ENCODE measurements around the gene CYGB. TPM values are rescaled to one million over a fixed set of nuclear protein-coding genes. Genes with fewer than 3 reads are reported as not detected.

CYGB gene
- total and polyA plus RNA-seq, 2 of the 13 experiments (the other 11 are each of a cell fraction or from before 2014, with no cell fraction given): 18.9 to 27.1 TPM

DNA sequence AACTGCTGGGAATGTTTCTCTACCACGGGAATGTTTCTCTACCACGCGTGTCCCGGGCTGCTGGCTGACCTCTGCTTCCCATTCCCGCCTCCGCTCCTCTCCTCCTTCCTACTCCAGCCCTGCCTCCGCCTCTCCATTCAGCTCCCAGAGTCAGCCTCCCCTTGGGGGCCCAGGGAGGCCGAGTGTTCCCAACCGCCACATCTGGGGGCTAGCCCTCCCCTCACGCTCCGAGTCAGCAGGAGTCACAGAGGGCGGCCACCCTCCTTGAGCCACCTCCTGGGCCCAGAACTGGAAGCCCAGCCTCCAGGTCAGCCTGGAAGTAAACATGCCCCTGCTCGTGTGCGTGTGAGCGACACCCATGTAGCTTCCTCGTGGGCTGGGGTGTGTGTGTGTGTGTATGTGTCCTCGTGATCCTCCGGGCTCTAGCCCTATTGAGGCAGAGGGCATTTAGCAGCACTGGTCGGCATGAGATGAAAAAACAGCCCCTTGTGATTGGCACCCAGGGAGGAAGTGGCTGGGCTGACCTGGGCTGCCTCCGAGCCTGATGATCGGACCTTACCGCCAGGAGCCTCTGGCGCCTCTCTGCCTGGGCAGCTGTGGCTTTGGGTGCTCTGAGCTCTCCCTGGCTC lies 7.3 kb downstream of the CYGB start (continued):
- peak; percentile 1 for TF ChIP-seq TEAD3 (CRISPR knock-in tag; optimal IDR thresholded peaks at IDR 0.05; ENCODE audit: borderline replicate concordance)
- TF ChIP-seq, protein P1, sequence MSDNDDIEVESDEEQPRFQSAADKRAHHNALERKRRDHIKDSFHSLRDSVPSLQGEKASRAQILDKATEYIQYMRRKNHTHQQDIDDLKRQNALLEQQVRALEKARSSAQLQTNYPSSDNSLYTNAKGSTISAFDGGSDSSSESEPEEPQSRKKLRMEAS (IDR thresholded peaks at IDR 0.05): peak; percentile 68
- TF ChIP-seq ZNF7 (CRISPR knock-in tag; IDR thresholded peaks at IDR 0.05): no peak
- TF ChIP-seq, protein P2, sequence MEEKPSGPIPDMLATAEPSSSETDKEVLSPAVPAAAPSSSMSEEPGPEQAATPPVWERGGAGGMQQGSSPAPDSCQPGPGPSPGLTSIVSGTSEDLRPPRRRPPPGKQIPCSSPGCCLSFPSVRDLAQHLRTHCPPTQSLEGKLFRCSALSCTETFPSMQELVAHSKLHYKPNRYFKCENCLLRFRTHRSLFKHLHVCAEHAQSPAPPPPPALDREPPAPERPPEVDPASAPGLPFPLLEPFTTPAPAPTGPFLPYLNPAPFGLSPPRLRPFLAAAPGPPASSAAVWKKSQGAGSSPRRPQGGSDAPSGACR (CRISPR knock-in tag; IDR thresholded peaks at IDR 0.05): no peak
- 0 out of 2 replicates have a peak, but pooled peaks have one; percentile 7 for TF ChIP-seq HIVEP1 (CRISPR knock-in tag; IDR thresholded peaks at IDR 0.05)
- no peak for TF ChIP-seq NR2F6 (IDR thresholded peaks at IDR 0.05)
- peak; percentile 33; the same call in 1 of the 2 replicates for TF ChIP-seq NR2F6 (CRISPR knock-in tag; IDR thresholded peaks at IDR 0.05)
- TF ChIP-seq CBX5 (CRISPR knock-in tag; IDR thresholded peaks at IDR 0.05; ENCODE audit: borderline replicate concordance): 0 out of 2 replicates have a peak, but pooled peaks have one; percentile 1
- TF ChIP-seq ZNF660 (CRISPR knock-in tag; IDR thresholded peaks at IDR 0.05; ENCODE audit: borderline replicate concordance, low read depth): no peak
- TF ChIP-seq FOXA1 (IDR thresholded peaks at IDR 0.05): no peak
- peak; percentile 73 for TF ChIP-seq FOXA1 (CRISPR knock-in tag; IDR thresholded peaks at IDR 0.05)
- TF ChIP-seq, protein P3, sequence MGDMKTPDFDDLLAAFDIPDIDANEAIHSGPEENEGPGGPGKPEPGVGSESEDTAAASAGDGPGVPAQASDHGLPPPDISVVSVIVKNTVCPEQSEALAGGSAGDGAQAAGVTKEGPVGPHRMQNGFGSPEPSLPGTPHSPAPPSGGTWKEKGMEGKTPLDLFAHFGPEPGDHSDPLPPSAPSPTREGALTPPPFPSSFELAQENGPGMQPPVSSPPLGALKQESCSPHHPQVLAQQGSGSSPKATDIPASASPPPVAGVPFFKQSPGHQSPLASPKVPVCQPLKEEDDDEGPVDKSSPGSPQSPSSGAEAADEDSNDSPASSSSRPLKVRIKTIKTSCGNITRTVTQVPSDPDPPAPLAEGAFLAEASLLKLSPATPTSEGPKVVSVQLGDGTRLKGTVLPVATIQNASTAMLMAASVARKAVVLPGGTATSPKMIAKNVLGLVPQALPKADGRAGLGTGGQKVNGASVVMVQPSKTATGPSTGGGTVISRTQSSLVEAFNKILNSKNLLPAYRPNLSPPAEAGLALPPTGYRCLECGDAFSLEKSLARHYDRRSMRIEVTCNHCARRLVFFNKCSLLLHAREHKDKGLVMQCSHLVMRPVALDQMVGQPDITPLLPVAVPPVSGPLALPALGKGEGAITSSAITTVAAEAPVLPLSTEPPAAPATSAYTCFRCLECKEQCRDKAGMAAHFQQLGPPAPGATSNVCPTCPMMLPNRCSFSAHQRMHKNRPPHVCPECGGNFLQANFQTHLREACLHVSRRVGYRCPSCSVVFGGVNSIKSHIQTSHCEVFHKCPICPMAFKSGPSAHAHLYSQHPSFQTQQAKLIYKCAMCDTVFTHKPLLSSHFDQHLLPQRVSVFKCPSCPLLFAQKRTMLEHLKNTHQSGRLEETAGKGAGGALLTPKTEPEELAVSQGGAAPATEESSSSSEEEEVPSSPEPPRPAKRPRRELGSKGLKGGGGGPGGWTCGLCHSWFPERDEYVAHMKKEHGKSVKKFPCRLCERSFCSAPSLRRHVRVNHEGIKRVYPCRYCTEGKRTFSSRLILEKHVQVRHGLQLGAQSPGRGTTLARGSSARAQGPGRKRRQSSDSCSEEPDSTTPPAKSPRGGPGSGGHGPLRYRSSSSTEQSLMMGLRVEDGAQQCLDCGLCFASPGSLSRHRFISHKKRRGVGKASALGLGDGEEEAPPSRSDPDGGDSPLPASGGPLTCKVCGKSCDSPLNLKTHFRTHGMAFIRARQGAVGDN (CRISPR knock-in tag; IDR thresholded peaks at IDR 0.05): peak; percentile 87
- TF ChIP-seq ELF3 (CRISPR knock-in tag; IDR thresholded peaks at IDR 0.05): peak; percentile 44; the same call in 1 of the 2 replicates
- TF ChIP-seq, protein P4, sequence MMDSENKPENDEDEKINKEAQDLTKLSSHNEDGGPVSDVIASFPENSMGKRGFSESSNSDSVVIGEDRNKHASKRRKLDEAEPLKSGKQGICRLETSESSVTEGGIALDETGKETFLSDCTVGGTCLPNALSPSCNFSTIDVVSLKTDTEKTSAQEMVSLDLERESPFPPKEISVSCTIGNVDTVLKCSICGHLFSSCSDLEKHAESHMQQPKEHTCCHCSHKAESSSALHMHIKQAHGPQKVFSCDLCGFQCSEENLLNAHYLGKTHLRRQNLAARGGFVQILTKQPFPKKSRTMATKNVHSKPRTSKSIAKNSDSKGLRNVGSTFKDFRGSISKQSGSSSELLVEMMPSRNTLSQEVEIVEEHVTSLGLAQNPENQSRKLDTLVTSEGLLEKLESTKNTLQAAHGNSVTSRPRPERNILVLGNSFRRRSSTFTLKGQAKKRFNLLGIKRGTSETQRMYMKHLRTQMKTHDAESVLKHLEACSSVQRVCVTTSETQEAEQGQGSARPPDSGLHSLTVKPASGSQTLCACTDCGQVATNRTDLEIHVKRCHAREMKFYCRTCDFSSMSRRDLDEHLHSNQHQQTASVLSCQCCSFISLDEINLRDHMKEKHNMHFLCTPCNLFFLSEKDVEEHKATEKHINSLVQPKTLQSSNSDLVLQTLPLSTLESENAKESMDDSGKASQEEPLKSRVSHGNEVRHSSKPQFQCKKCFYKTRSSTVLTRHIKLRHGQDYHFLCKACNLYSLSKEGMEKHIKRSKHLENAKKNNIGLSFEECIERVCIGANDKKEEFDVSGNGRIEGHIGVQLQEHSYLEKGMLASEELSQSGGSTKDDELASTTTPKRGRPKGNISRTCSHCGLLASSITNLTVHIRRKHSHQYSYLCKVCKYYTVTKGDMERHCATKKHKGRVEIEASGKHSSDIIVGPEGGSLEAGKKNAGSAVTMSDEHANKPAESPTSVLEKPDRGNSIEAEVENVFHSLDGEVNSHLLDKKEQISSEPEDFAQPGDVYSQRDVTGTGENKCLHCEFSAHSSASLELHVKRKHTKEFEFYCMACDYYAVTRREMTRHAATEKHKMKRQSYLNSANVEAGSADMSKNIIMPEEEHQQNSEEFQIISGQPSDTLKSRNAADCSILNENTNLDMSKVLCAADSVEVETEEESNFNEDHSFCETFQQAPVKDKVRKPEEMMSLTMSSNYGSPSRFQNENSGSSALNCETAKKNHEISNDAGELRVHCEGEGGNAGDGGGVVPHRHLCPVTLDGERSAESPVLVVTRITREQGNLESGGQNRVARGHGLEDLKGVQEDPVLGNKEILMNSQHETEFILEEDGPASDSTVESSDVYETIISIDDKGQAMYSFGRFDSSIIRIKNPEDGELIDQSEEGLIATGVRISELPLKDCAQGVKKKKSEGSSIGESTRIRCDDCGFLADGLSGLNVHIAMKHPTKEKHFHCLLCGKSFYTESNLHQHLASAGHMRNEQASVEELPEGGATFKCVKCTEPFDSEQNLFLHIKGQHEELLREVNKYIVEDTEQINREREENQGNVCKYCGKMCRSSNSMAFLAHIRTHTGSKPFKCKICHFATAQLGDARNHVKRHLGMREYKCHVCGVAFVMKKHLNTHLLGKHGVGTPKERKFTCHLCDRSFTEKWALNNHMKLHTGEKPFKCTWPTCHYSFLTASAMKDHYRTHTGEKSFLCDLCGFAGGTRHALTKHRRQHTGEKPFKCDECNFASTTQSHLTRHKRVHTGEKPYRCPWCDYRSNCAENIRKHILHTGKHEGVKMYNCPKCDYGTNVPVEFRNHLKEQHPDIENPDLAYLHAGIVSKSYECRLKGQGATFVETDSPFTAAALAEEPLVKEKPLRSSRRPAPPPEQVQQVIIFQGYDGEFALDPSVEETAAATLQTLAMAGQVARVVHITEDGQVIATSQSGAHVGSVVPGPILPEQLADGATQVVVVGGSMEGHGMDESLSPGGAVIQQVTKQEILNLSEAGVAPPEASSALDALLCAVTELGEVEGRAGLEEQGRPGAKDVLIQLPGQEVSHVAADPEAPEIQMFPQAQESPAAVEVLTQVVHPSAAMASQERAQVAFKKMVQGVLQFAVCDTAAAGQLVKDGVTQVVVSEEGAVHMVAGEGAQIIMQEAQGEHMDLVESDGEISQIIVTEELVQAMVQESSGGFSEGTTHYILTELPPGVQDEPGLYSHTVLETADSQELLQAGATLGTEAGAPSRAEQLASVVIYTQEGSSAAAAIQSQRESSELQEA (CRISPR knock-in tag; IDR thresholded peaks at IDR 0.05; ENCODE audit: not compliant biosample characterization): no peak
- no peak for TF ChIP-seq RXRB (CRISPR knock-in tag; IDR thresholded peaks at IDR 0.05; ENCODE audit: borderline replicate concordance)
- peak; percentile 11 for TF ChIP-seq HOXA3 (CRISPR knock-in tag; IDR thresholded peaks at IDR 0.05)
